Measurements from ENCODE around the gene DHODH. TPM values are rescaled to one million over a fixed set of nuclear protein-coding genes. Genes with fewer than 3 reads are reported as not detected.
A peak's percentile ranks its signal among the peaks of the same experiment; 100 is the strongest.

DHODH gene
- total and polyA plus RNA-seq, 2 of the 8 experiments (the other 6 are each of a cell fraction or from before 2014, with no cell fraction given), result 9.1 to 19.4 TPM

DNA sequence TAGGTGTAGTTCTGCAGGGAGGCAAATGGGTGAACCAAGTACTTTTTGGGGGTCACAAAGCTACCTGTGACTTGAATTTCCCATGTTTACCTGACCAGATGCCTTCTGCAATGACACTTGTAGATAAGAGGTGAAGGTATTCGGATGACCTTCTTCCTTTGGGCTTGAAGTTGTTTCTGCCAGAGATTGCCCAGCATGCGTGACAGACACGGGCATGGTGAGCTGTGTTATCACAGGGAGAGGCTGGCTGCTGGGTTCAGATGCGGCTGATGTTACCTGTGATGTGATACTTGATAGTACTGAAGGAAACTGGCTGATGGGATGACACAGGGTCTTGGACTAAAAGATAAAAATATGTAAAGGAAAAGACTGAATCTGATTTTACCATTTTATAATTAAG lies 22.4 kb upstream of the DHODH start:
- Histone ChIP-seq H3K9me3 (ENCODE audit: insufficient read depth in 2 of 2, low read depth in 1 of 2, low read length in 1 of 2) (no peaks in the 10 kb centered on the region), H3K4me3 (ENCODE audit: extremely low read depth in 1 of 4, insufficient read depth in 2 of 4, low read depth in 3 of 4, low read length in 4 of 4) (no peak overlapping the region), H3K9ac (replicated peaks in 1 of 4; ENCODE audit: extremely low read depth in 1 of 4, low read depth in 3 of 4, low read length in 3 of 4) (no peak overlapping the region), H3K56ac (replicated peaks; ENCODE audit: insufficient read length, low read depth, low read length) (no peak overlapping the region), H3K79me1 (ENCODE audit: low read depth, low read length) (no peaks in the 10 kb centered on the region), H3K4me1 (replicated peaks in 1 of 4; ENCODE audit: control insufficient read depth in 3 of 4, insufficient read depth in 4 of 4, low read length in 3 of 4) (no peaks in the 10 kb centered on the region), H4K20me1 (replicated peaks in 1 of 2; ENCODE audit: control insufficient read depth in 1 of 2, insufficient read depth in 2 of 2, low read length in 2 of 2) (no peaks in the 10 kb centered on the region), H4K5ac (ENCODE audit: insufficient read length, low read depth, low read length) (no peak overlapping the region), H3K27me3 (replicated peaks in 1 of 4; ENCODE audit: control insufficient read depth in 3 of 4, extremely low read depth in 1 of 4, insufficient read depth in 3 of 4, low read length in 3 of 4) (no peaks in the 10 kb centered on the region; a peak in 1 of 7 replicates), H3K18ac (ENCODE audit: extremely low read depth, low read length) (no peak overlapping the region), H2AFZ (ENCODE audit: low read length) (no peak overlapping the region), H2BK5ac (ENCODE audit: low read depth, low read length) (no peak overlapping the region), H4K91ac (replicated peaks; ENCODE audit: insufficient read length, low read length) (no peak overlapping the region), H2AK5ac (ENCODE audit: low read depth, low read length) (no peak overlapping the region), H3K4ac (replicated peaks; ENCODE audit: insufficient read length, low read depth, low read length) (no peak overlapping the region), H4K8ac (ENCODE audit: extremely low read depth, insufficient read depth, low read length) (no peak overlapping the region), H3K27ac (ENCODE audit: low read depth, low read length) (no peak overlapping the region), H3K23me2 (ENCODE audit: low read depth, low read length) (no peaks in the 10 kb centered on the region), H3K23ac (ENCODE audit: insufficient read length) (peak overlapping the region; percentile 72), H3K14ac (ENCODE audit: insufficient read length) (no peak overlapping the region), H3K4me2 (ENCODE audit: insufficient read depth in 1 of 2, low read depth in 2 of 2, low read length in 2 of 2) (no peak overlapping the region), H3K36me3 (ENCODE audit: control insufficient read depth in 2 of 4, insufficient read depth in 4 of 4, low read length in 3 of 4) (no peaks in the 10 kb centered on the region), H2BK15ac (ENCODE audit: low read length) (no peak overlapping the region), H2BK20ac (ENCODE audit: low read length) (no peak overlapping the region), H2BK120ac (replicated peaks; ENCODE audit: low read depth, low read length) (no peak overlapping the region), H3K79me2 (ENCODE audit: control insufficient read depth in 1 of 2, insufficient read depth in 2 of 2, low read length in 2 of 2) (no peaks in the 10 kb centered on the region), H2BK12ac (ENCODE audit: low read depth, low read length) (no peak overlapping the region)
- FAIRE-seq (no peak), DNase-seq (ENCODE audit: low read depth in 1 of 2, low spot score in 2 of 2) (no peak)
- CTCF ChIA-PET (ENCODE audit: partially characterized antibody), result interaction anchor here (1.6 kb wide), 1 partner anchor 9 kb away, joined by 3 read pairs; no protein-coding TSS in a partner anchor
- 75% methylated on average over 4 of the region's 4 CpGs; no CpG with 5 or more reads in 1 of the 2 experiments for WGBS, 2 experiments (ENCODE audit: extremely low coverage in 1 of 2, insufficient coverage in 1 of 2, insufficient read length in 1 of 2, insufficient replicate concordance in 2 of 2, low coverage in 1 of 2, low lambda C conversion rate in 2 of 2, missing lambda C conversion rate in 1 of 2)
- POLR2A ChIA-PET (ENCODE audit: partially characterized antibody), result no interaction called here
- TF ChIP-seq RBBP5 (IDR thresholded peaks at IDR 0.05; ENCODE audit: borderline replicate concordance, low read depth, low read length) (no peak), PHF8 (conservative IDR thresholded peaks at IDR 0.05; ENCODE audit: low read depth, low read length) (no peak), CTBP2 (IDR thresholded peaks at IDR 0.05; ENCODE audit: borderline replicate concordance, insufficient read depth, insufficient read length, low read length) (no peak), SAP30 (IDR thresholded peaks at IDR 0.05; ENCODE audit: insufficient read depth, insufficient replicate concordance, low read length) (no peak), CBX5 (IDR thresholded peaks at IDR 0.05; ENCODE audit: low read depth, low read length) (no peak), TCF12 (IDR thresholded peaks at IDR 0.05; ENCODE audit: low read depth, low read length) (no peak), MAFK (IDR thresholded peaks at IDR 0.05; ENCODE audit: low read depth, low read length) (no peak), POLR2A (IDR thresholded peaks at IDR 0.05; ENCODE audit: control extremely low read depth in 1 of 2, low read depth in 2 of 2, low read length in 2 of 2) (no peak), SUZ12 (IDR thresholded peaks at IDR 0.05; ENCODE audit: low read length) (no peak), JUN (IDR thresholded peaks at IDR 0.05; ENCODE audit: low read depth, low read length) (no peak), SIRT6 (IDR thresholded peaks at IDR 0.05; ENCODE audit: low read length) (no peak)
- TF ChIP-seq, protein P1, sequence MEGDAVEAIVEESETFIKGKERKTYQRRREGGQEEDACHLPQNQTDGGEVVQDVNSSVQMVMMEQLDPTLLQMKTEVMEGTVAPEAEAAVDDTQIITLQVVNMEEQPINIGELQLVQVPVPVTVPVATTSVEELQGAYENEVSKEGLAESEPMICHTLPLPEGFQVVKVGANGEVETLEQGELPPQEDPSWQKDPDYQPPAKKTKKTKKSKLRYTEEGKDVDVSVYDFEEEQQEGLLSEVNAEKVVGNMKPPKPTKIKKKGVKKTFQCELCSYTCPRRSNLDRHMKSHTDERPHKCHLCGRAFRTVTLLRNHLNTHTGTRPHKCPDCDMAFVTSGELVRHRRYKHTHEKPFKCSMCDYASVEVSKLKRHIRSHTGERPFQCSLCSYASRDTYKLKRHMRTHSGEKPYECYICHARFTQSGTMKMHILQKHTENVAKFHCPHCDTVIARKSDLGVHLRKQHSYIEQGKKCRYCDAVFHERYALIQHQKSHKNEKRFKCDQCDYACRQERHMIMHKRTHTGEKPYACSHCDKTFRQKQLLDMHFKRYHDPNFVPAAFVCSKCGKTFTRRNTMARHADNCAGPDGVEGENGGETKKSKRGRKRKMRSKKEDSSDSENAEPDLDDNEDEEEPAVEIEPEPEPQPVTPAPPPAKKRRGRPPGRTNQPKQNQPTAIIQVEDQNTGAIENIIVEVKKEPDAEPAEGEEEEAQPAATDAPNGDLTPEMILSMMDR (IDR thresholded peaks at IDR 0.05; ENCODE audit: control extremely low read depth in 1 of 3, insufficient read depth in 1 of 3, low read depth in 1 of 3, low read length in 3 of 3), result no peak
